Natural killer cell (primary cell): ENCODE measurements around the gene ZNF280C. TPM values are rescaled to one million over a fixed set of nuclear protein-coding genes. Genes with fewer than 3 reads are reported as not detected.

Source experiments
- ATAC-seq, 3 donors: fragments of 150-1000 bp in 2 of 3; fragments of 200-7000 bp in 1 of 3; cut with Tn5 transposase; 1 replicate in 1 of 3; 2 replicates in 2 of 3; pipeline ENCODE4 v1.10.0; 2021; ENCODE audit warnings: mild to moderate bottlenecking in 2 of 3, moderate library complexity in 2 of 3
- DNase-seq, 2 donors: peaks; one replicate each; pipeline versions ENCODE4 v3.0.0 to v3.0.0-alpha.2; 2013 to 2021; ENCODE audit warnings: mixed read lengths in 1 of 2
- H3K27ac ChIP-seq: one replicate; pipeline ENCODE4 v1.5.1; 2013; ENCODE audit warnings: mild to moderate bottlenecking, low read length
- H3K27me3 ChIP-seq: one replicate; pipeline ENCODE4 v1.6.1; 2013; ENCODE audit warnings: low read length; ENCODE audit not compliant: control insufficient read depth, insufficient read depth
- H3K36me3 ChIP-seq: one replicate; pipeline ENCODE4 v1.6.1; 2013; ENCODE audit warnings: low read length; ENCODE audit not compliant: control insufficient read depth, insufficient read depth
- H3K4me1 ChIP-seq: one replicate; pipeline ENCODE4 v1.6.1; 2013; ENCODE audit warnings: low read length; ENCODE audit not compliant: control insufficient read depth, insufficient read depth
- H3K4me3 ChIP-seq: one replicate; pipeline ENCODE4 v1.5.1; 2013; ENCODE audit warnings: low read length
- H3K9me3 ChIP-seq: one replicate; pipeline ENCODE4 v1.6.1; 2013; ENCODE audit warnings: low read length; ENCODE audit not compliant: control insufficient read depth, insufficient read depth
- H3K27ac Mint-ChIP-seq, 2 donors: one replicate each; pipeline ENCODE4 v1.8.0; 2022; ENCODE audit warnings: mild to moderate bottlenecking in 2 of 2, mixed read lengths in 2 of 2, moderate library complexity in 1 of 2
- H3K27me3 Mint-ChIP-seq, 2 donors: one replicate each; pipeline ENCODE4 v1.8.0; 2022; ENCODE audit warnings: low read depth in 2 of 2, mixed read lengths in 2 of 2
- H3K36me3 Mint-ChIP-seq: one replicate; pipeline ENCODE4 v1.8.0; 2022; ENCODE audit warnings: mixed read lengths
- H3K4me1 Mint-ChIP-seq, 2 donors: one replicate each; pipeline ENCODE4 v1.8.0; 2022; ENCODE audit warnings: mixed read lengths in 2 of 2
- H3K4me3 Mint-ChIP-seq: one replicate; pipeline ENCODE4 v1.8.0; 2022; ENCODE audit warnings: mild to moderate bottlenecking, moderate library complexity, mixed read lengths
- H3K9me3 Mint-ChIP-seq, 2 donors: one replicate each; pipeline ENCODE4 v1.8.0; 2022; ENCODE audit warnings: mixed read lengths in 2 of 2
- CTCF ChIP-seq: fragments of 200-600 bp; IDR thresholded peaks from one replicate; pipeline ENCODE4 v1.8.0; 2022; ENCODE audit warnings: antibody characterized with exemption
- WGBS: methylation state at CpG from one replicate; pipeline ENCODE4 v1.1.7; 2013; ENCODE audit warnings: missing lambda C conversion rate; ENCODE audit not compliant: insufficient coverage; 5-methylcytosine and 5-hydroxymethylcytosine counted together
- intact Hi-C: fragments of 100-400 bp; cut with micrococcal nuclease; formaldehyde crosslinking; loops from one replicate; pipeline ENCODE4 v1.14.2; 2022
- total RNA-seq, 4 donors: library from RNA; stranded (reverse); fragments of 120-200 nt in 1 of 4; gene quantifications; one replicate each; pipeline versions ENCODE4 v1.2.3 to v1.2.4, GENCODE V29; 2013 to 2022

ZNF280C gene
- total RNA-seq, 3 donors from 2014 or later (not counting 1 experiment from before 2014, with no cell fraction given) = 5.5 to 6.0 (median 5.8) TPM

GRCh38 chrX:130165703-130166502 lies 102.8 kb downstream of the ZNF280C start, which contains the start of gene AIFM1:
Gene AIFM1 (minus strand): TSS chrX:130165841. CDS start chrX:130165656, 185 bp downstream.
- Mint-ChIP-seq H3K9me3 (no peaks in the 10 kb centered on the region), H3K27me3 (peaks cover 0 to 15% of the 10 kb centered on the region in 2 donors), H3K4me3 (peak within 1 kb of the TSS; percentile 88), H3K27ac (peak within 1 kb of the TSS; percentile 90 to 91), H3K36me3 (no peaks in the 10 kb centered on the region), H3K4me1 (peaks cover 17 to 29% of the 10 kb centered on the region in 2 donors)
- Histone ChIP-seq H3K27ac (peak within 1 kb of the TSS; percentile 91), H3K9me3 (no peaks in the 10 kb centered on the region), H3K4me1 (peaks cover 11% of the 10 kb centered on the region), H3K27me3 (no peaks in the 10 kb centered on the region), H3K36me3 (no peaks in the 10 kb centered on the region), H3K4me3 (peak within 1 kb of the TSS; percentile 71)
- intact Hi-C loops = loop anchor here (5.0 kb wide), 1 partner anchor 384 kb away; no protein-coding TSS in a partner anchor
- WGBS = under 1% methylated on average over 48 of the region's 50 CpGs
- no peak for TF ChIP-seq CTCF
- DNase-seq (peak; percentile 82 to 94), ATAC-seq (peak; percentile 86 to 94 (median 88))

GRCh38 chrX:130165181-130165702 lies 103.5 kb downstream of the ZNF280C start:
- ATAC-seq (peak; percentile 24 to 34 (median 24)), DNase-seq (no peak)
- Mint-ChIP-seq H3K9me3 (no peaks in the 10 kb centered on the region), H3K4me1 (peaks cover 15 to 30% of the 10 kb centered on the region in 2 donors), H3K27ac (peak overlapping the region; percentile 90 to 91), H3K36me3 (no peaks in the 10 kb centered on the region), H3K4me3 (peak overlapping the region; percentile 88), H3K27me3 (peaks cover 0 to 15% of the 10 kb centered on the region in 2 donors)
- no peak for TF ChIP-seq CTCF
- no peaks in the 10 kb centered on the region for H3K27me3 ChIP-seq
- H3K27ac ChIP-seq = peak overlapping the region; percentile 91
- no peaks in the 10 kb centered on the region for H3K36me3 ChIP-seq
- no peaks in the 10 kb centered on the region for H3K9me3 ChIP-seq
- intact Hi-C loops = loop anchor here (5.0 kb wide), 1 partner anchor 383 kb away; no protein-coding TSS in a partner anchor
- 0% methylated on average over 30 of the region's 32 CpGs for WGBS
- H3K4me3 ChIP-seq = peak overlapping the region; percentile 71
- H3K4me1 ChIP-seq = peaks cover 6% of the 10 kb centered on the region

DNA sequence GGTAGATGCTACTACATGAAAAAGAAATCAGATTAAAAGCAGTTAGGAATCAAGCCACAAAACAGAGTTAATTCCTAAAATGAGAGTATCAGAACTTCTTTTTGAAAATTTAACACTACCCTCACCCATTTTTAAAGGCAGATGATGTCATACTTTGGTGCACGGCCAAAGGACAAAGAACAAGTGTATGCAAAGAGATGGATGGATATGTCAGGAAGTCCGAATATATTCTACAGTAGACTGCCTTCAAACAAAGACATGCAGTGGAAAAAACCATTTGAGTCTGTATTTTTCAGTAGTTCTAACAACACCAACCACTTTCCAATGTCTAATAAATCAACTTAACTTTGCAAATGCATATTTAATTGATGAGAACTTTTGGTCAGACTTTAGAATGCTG lies 105.3 kb downstream of the ZNF280C start:
- H3K27me3 Mint-ChIP-seq = peaks cover 0 to 15% of the 10 kb centered on the region in 2 donors
- H3K4me3 Mint-ChIP-seq = peak overlapping the region; percentile 9
- peaks cover 15 to 33% of the 10 kb centered on the region in 2 donors for H3K4me1 Mint-ChIP-seq
- no peak for TF ChIP-seq CTCF
- Histone ChIP-seq H3K36me3 (no peaks in the 10 kb centered on the region), H3K27ac (no peak overlapping the region), H3K9me3 (no peaks in the 10 kb centered on the region), H3K27me3 (no peaks in the 10 kb centered on the region), H3K4me3 (no peak overlapping the region), H3K4me1 (peaks cover 6% of the 10 kb centered on the region)
- WGBS = no CpG with 5 or more reads among the region's 2 CpGs
- DNase-seq = no peak
- no peaks in the 10 kb centered on the region for H3K9me3 Mint-ChIP-seq
- intact Hi-C loops = no loop called here
- H3K27ac Mint-ChIP-seq = no peak overlapping the region
- ATAC-seq = no peak
- no peaks in the 10 kb centered on the region for H3K36me3 Mint-ChIP-seq
